Measurements from ENCODE around the gene GFI1.

- TF ChIP-seq CTCF (IDR thresholded peaks at IDR 0.05): peak in 3 of 6 experiments; percentile 23 to 32 (median 24)
- no peak for TF ChIP-seq POLR2A (IDR thresholded peaks at IDR 0.05)
Observed at GRCh38 chr1:92461364-92462097, 25.2 kb downstream of the GFI1 start.

All from adrenal gland (tissue), 5 donors.